PC-9 (cell line): ENCODE results near the gene DCAF15. TPM values are rescaled to one million over a fixed set of nuclear protein-coding genes. Genes with fewer than 3 reads are reported as not detected.

ENCODE experiments used
- BruUV-seq: library from RNA; stranded (reverse); fragments of 400-500 nt; replicated peaks from 2 replicates; lab custom pipeline; 2021; lab: Mats Ljungman, UMichigan
- CTCF ChIA-PET: fragments of 300-600 bp; sonication (Branson Sonifier 250); formaldehyde crosslinking; loops from one replicate; lab custom pipeline; 2022; ENCODE audit warnings: antibody characterized with exemption; lab: Charles Lee
- POLR2A ChIA-PET: fragments of 300-600 bp; sonication (Branson Sonifier 250); formaldehyde crosslinking; loops from one replicate; lab custom pipeline; 2022; ENCODE audit warnings: antibody characterized with exemption; ENCODE audit not compliant: unreplicated experiment; lab: Charles Lee
- DNase-seq, 2 experiments: peaks; one replicate each; pipeline versions ENCODE4 v3.0.0 to v3.0.0-alpha.2; 2015 to 2022; ENCODE audit warnings: mixed read lengths in 1 of 2
- H2AFZ ChIP-seq: fragments of 200-600 bp; sonication (generic); 2 replicates; pipeline ENCODE4 v1.8.1; 2017; ENCODE audit warnings: antibody characterized with exemption
- H3F3A ChIP-seq: fragments of 200-600 bp; sonication (generic); 2 replicates; pipeline ENCODE4 v1.8.1; 2017; ENCODE audit warnings: antibody characterized with exemption, mild to moderate bottlenecking, low read depth; ENCODE audit not compliant: insufficient read depth
- H3K27ac ChIP-seq: fragments of 200-600 bp; sonication (generic); 2 replicates; pipeline ENCODE4 v1.6.1; 2016; ENCODE audit warnings: mixed run types
- H3K27me3 ChIP-seq: fragments of 200-600 bp; sonication (generic); 2 replicates; pipeline ENCODE4 v1.6.1; 2016; ENCODE audit warnings: low read depth, mixed run types; ENCODE audit not compliant: insufficient read depth
- H3K36me3 ChIP-seq: fragments of 200-600 bp; sonication (generic); 2 replicates; pipeline ENCODE4 v1.6.1; 2016; ENCODE audit warnings: low read depth, mixed run types
- H3K4me1 ChIP-seq: fragments of 200-600 bp; sonication (generic); replicated peaks from 2 replicates; pipeline ENCODE4 v1.6.1; 2016; ENCODE audit warnings: mixed run types; ENCODE audit not compliant: insufficient read depth
- H3K4me2 ChIP-seq: fragments of 200-600 bp; sonication (generic); 2 replicates; pipeline ENCODE4 v1.6.1; 2017; ENCODE audit warnings: mixed run types
- H3K4me3 ChIP-seq: fragments of 200-600 bp; sonication (generic); 2 replicates; pipeline ENCODE4 v1.6.1; 2016; ENCODE audit warnings: mixed run types
- H3K79me2 ChIP-seq: fragments of 200-600 bp; sonication (generic); 2 replicates; pipeline ENCODE4 v1.6.1; 2017; ENCODE audit warnings: low read depth, mixed run types
- H3K9me2 ChIP-seq: fragments of 200-600 bp; sonication (generic); 2 replicates; pipeline ENCODE4 v1.8.1; 2017; ENCODE audit warnings: mild to moderate bottlenecking; ENCODE audit not compliant: insufficient read depth
- H3K9me3 ChIP-seq: fragments of 200-600 bp; sonication (generic); 2 replicates; pipeline ENCODE4 v1.8.1; 2016; ENCODE audit warnings: low read depth; ENCODE audit not compliant: insufficient read depth
- H4K20me1 ChIP-seq: fragments of 200-600 bp; sonication (generic); 2 replicates; pipeline ENCODE4 v1.8.1; 2017; ENCODE audit not compliant: insufficient read depth
- EZH2 ChIP-seq: fragments of 200-600 bp; sonication (generic); IDR thresholded peaks from 2 replicates; pipeline ENCODE4 v1.8.0; 2017; ENCODE audit warnings: antibody characterized with exemption, low read depth
- intact Hi-C: fragments of 100-400 bp; cut with micrococcal nuclease; formaldehyde crosslinking; loops from one replicate; pipeline ENCODE4 v1.10.0; 2022; ENCODE audit not compliant: unreplicated experiment
- total RNA-seq: library from RNA; stranded (reverse); gene quantifications from 2 replicates; pipeline ENCODE4 v1.2.3, GENCODE V29; 2021
- TF ChIP-seq, protein P1 (sequence below): fragments of 200-600 bp; sonication (generic); conservative IDR thresholded peaks from 2 replicates; pipeline ENCODE4 v1.6.1; 2017; ENCODE audit warnings: mixed run types, antibody characterized with exemption, mild to moderate bottlenecking, moderate library complexity

The DCAF15 gene
- total RNA-seq, 1 experiment from 2014 or later, result 35.3 TPM

DNA sequence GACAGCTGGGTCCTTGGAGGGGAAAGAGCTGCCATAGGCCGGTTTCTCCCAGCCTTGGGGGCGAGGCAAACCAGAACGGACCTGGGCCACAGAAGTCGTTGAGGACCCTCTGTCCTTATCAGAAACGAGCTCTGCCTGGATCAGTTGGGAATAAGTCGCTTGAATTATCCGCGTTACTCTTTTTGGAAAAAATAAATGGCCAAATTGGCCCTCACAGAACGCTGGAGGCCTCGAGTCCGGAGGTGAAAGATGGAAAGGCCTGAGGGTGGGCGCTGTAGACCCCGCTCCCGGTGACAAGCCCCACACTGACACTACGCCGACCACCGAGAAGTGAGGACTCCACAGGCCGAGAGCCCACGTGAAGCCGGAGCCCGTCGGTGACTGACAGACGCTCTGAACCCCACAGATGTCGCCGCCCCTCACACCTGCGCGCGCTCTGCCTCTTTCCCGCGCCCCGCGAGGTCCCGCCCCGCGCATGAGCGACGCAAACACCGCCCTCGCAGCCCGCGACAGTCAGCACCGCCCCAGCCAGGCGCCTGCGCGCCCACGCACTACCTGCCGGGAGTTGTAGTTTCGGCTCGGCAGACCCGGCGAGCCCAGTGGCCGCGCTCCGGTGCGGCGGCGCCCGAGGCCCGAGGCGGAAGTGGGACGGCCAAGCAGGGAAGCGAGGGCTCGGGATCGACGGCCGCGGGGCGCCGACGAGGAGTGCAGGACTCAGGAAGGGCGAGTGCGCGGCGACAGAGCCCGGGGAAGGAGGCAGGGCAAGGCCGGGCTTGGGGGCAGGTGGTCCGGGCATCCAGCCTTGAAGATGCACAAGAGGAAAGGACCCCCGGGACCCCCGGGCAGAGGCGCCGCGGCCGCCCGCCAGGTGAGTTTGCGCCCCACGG is 46.4 kb upstream of the DCAF15 start, which contains the start of the genes BRME1 and CC2D1A:
TSS of gene BRME1 (minus strand) at position 484 of the 887 bp plus-strand sequence. CDS start 1,225 bp downstream, outside the sequence.
TSS of gene CC2D1A (plus strand) at position 568 of the 887 bp plus-strand sequence. CDS start at position 809, 241 bp downstream.
- no peaks in the 10 kb centered on the region for H3K27me3 ChIP-seq
- DNase-seq, result peak; percentile 80 to 95
- ChIA-PET CTCF (interaction anchor here (0.6 kb wide), 2 partner anchors 237 to 325 kb away, joined by 3 read pairs; no protein-coding TSS in a partner anchor), POLR2A (no interaction called here)
- no peaks in the 10 kb centered on the region for H3K9me2 ChIP-seq
- peaks cover 20% of the 10 kb centered on the region for H3K79me2 ChIP-seq
- peaks cover 13% of the 10 kb centered on the region for H3K36me3 ChIP-seq
- H3K4me3 ChIP-seq, result peak within 1 kb of the TSS; percentile 69
- BruUV-seq, result TSS peak; percentile 60
- peaks cover 24% of the 10 kb centered on the region; the same call in 1 of the 2 replicates for H3F3A ChIP-seq
- no peaks in the 10 kb centered on the region for H3K9me3 ChIP-seq
- peaks cover 11% of the 10 kb centered on the region; the same call in 1 of the 2 replicates for H3K4me1 ChIP-seq
- TF ChIP-seq, protein P1, sequence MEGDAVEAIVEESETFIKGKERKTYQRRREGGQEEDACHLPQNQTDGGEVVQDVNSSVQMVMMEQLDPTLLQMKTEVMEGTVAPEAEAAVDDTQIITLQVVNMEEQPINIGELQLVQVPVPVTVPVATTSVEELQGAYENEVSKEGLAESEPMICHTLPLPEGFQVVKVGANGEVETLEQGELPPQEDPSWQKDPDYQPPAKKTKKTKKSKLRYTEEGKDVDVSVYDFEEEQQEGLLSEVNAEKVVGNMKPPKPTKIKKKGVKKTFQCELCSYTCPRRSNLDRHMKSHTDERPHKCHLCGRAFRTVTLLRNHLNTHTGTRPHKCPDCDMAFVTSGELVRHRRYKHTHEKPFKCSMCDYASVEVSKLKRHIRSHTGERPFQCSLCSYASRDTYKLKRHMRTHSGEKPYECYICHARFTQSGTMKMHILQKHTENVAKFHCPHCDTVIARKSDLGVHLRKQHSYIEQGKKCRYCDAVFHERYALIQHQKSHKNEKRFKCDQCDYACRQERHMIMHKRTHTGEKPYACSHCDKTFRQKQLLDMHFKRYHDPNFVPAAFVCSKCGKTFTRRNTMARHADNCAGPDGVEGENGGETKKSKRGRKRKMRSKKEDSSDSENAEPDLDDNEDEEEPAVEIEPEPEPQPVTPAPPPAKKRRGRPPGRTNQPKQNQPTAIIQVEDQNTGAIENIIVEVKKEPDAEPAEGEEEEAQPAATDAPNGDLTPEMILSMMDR, result no peak
- no peak for TF ChIP-seq EZH2
- intact Hi-C loops, result no loop called here
- no peaks in the 10 kb centered on the region for H4K20me1 ChIP-seq
- peak within 1 kb of the TSS; percentile 53 for H3K27ac ChIP-seq
- peak within 1 kb of the TSS; percentile 79 for H3K4me2 ChIP-seq
- H2AFZ ChIP-seq, result peak within 1 kb of the TSS; percentile 60

DNA sequence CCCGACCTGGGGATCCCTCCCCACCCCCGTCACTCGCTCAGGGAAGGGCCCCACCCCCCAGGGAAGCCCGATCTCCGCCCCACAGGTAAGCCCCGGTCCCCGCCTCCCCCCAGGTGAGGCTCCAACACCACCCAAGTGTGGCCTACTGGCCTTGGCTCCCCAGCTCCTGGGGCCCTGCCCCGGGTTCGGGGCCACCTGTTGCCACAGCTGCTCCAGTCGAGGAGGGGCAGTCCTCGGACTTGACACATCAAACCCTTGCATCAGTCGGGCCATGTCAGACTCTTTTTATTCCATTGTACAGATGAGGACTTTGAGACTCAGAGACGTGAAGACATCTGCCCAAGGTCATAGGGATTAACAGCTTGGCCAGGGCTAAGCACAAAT is 45.8 kb upstream of the DCAF15 start:
- CTCF ChIA-PET, result interaction anchor here (0.6 kb wide), 1 partner anchor 326 kb away, joined by 3 read pairs; no protein-coding TSS in a partner anchor
- peak overlapping the region; percentile 69 for H3K4me3 ChIP-seq
- no peaks in the 10 kb centered on the region for H3K9me2 ChIP-seq
- peaks cover 17% of the 10 kb centered on the region for H3K36me3 ChIP-seq
- peaks cover 20% of the 10 kb centered on the region for H3K79me2 ChIP-seq
- peak; percentile 38 to 65 for DNase-seq
- H2AFZ ChIP-seq, result peak overlapping the region; percentile 60
- no peaks in the 10 kb centered on the region for H3K27me3 ChIP-seq
- no peaks in the 10 kb centered on the region for H4K20me1 ChIP-seq
- POLR2A ChIA-PET, result interaction anchor here (0.6 to 1.0 kb wide), 2 partner anchors 141 to 159 kb away, joined by 7 read pairs; a partner anchor contains a TSS
- H3K4me2 ChIP-seq, result peak overlapping the region; percentile 79
- intact Hi-C loops, result no loop called here
- H3K4me1 ChIP-seq, result peaks cover 11% of the 10 kb centered on the region; the same call in 1 of the 2 replicates
- H3F3A ChIP-seq, result peaks cover 22% of the 10 kb centered on the region; the same call in 1 of the 2 replicates
- no TSS peak for BruUV-seq
- TF ChIP-seq, protein P1, result no peak
- no peak for TF ChIP-seq EZH2
- H3K27ac ChIP-seq, result peak overlapping the region; percentile 53
- no peaks in the 10 kb centered on the region for H3K9me3 ChIP-seq

DNA sequence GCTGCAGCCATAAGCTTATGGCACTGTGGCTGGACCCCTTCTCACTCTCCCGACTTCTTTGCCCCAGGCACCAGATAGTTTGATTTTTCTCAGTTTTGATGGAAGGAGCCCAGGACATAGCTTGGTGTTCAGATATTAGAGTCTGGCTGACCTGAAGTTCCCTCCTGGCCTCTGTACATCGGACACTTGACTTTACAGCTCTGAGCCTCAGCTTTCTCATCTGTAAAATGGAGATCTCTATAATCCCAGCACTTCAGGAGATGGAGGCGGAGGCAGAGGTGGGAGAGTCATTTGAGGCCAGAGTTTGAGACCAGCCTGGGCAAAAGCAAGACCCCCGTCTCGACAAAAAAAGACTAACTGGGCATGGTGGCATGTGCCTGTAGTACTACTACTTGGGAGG is 45.4 kb upstream of the DCAF15 start:
- H4K20me1 ChIP-seq, result no peaks in the 10 kb centered on the region
- no peaks in the 10 kb centered on the region for H3K9me3 ChIP-seq
- H3K27ac ChIP-seq, result no peak overlapping the region
- peaks cover 11% of the 10 kb centered on the region; the same call in 1 of the 2 replicates for H3K4me1 ChIP-seq
- no peaks in the 10 kb centered on the region for H3K9me2 ChIP-seq
- DNase-seq, result no peak
- no peak for TF ChIP-seq EZH2
- TF ChIP-seq, protein P1, result no peak
- H3K79me2 ChIP-seq, result peaks cover 20% of the 10 kb centered on the region
- ChIA-PET CTCF (interaction anchor here (0.6 kb wide), 1 partner anchor 326 kb away, joined by 3 read pairs; no protein-coding TSS in a partner anchor), POLR2A (interaction anchor here (0.6 to 1.0 kb wide), 2 partner anchors 140 to 159 kb away, joined by 7 read pairs; a partner anchor contains a TSS)
- H3F3A ChIP-seq, result peaks cover 22% of the 10 kb centered on the region; the same call in 1 of the 2 replicates
- peak overlapping the region; percentile 60 for H2AFZ ChIP-seq
- no peaks in the 10 kb centered on the region for H3K27me3 ChIP-seq
- BruUV-seq, result TSS peak; percentile 71
- peak overlapping the region; percentile 79 for H3K4me2 ChIP-seq
- peaks cover 17% of the 10 kb centered on the region for H3K36me3 ChIP-seq
- peak overlapping the region; percentile 69 for H3K4me3 ChIP-seq
- intact Hi-C loops, result no loop called here
